Measurements from ENCODE around the gene SHTN1. TPM values are rescaled to one million over a fixed set of nuclear protein-coding genes. Genes with fewer than 3 reads are reported as not detected.

SHTN1 gene
- total and polyA plus RNA-seq, 2 donors (not counting 1 experiment from before 2014, with no cell fraction given): 0.06 to 0.34 TPM

DNA sequence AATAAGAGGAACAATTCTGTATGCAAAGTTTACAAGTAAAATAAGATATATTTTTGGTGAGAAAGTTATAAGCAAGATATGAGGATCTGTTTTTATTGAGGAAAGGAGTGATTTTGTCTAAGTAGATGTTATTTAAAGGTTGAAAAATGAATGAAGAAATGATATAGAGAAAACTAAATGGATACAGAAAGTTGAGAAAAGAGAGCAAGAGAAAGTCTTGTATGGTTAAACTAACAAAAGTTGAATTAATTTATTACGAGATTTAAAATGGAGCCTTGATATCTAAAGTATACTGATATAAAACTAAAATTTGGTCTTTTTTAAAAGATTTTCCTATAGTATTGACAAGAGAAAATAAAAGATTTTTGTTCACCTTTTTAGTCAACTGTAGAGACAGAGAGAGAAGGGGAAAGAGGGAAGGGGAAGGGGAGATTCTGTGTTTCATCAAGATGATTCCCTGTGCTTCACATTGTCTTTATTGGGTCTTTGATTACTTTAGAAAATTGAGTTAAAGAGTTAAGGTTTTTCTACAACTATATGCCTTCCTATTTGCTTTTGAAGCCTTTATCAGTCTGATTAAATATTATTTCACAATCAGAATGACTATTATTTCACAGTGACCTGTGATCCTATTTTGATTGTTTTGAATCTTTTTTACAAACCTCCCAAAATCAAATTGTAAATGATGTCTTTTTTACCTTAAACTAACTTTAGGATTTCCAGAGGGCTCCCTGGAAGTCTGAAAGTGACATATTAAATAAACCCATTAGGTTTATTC lies 10.7 kb downstream of the SHTN1 start:
- no peak overlapping the region for H3K27ac Mint-ChIP-seq
- H3K9me3 Mint-ChIP-seq (ENCODE audit: insufficient read depth): no peaks in the 10 kb centered on the region
- Histone ChIP-seq H3K36me3 (replicated peaks in 1 of 2; ENCODE audit: control extremely low read depth in 1 of 2, control insufficient read depth in 1 of 2, extremely low read depth in 1 of 2, insufficient read depth in 2 of 2, low read length in 1 of 2) (no peaks in the 10 kb centered on the region), H3K27ac (ENCODE audit: low read length in 2 of 2) (no peak overlapping the region), H3K4me2 (replicated peaks; ENCODE audit: low read depth, low read length, poor library complexity, severe bottlenecking) (no peak overlapping the region), H3K9ac (ENCODE audit: low read length) (no peak overlapping the region), H2AFZ (ENCODE audit: insufficient read depth, low read depth, low read length, poor library complexity, severe bottlenecking) (no peak overlapping the region), H4K20me1 (ENCODE audit: control insufficient read depth, insufficient read depth, low read length, poor library complexity, severe bottlenecking) (no peaks in the 10 kb centered on the region), H3K79me2 (ENCODE audit: control insufficient read depth, insufficient read depth, low read length) (no peaks in the 10 kb centered on the region), H3K4me3 (ENCODE audit: control extremely low read depth in 1 of 5, extremely low read depth in 1 of 5, insufficient read depth in 1 of 5, low read depth in 2 of 5, low read length in 4 of 5) (no peak overlapping the region), H3K9me3 (ENCODE audit: control extremely low read depth in 1 of 3, control insufficient read depth in 2 of 3, insufficient read depth in 1 of 3, low read length in 2 of 3) (no peaks in the 10 kb centered on the region), H3K27me3 (replicated peaks in 1 of 4; ENCODE audit: control extremely low read depth in 1 of 4, control insufficient read depth in 3 of 4, insufficient read depth in 4 of 4, low read length in 3 of 4) (no peaks in the 10 kb centered on the region), H3K4me1 (ENCODE audit: control insufficient read depth in 2 of 2, insufficient read depth in 2 of 2, low read length in 2 of 2) (no peaks in the 10 kb centered on the region)
- CTCF ChIA-PET: no interaction called here
- ATAC-seq (ENCODE audit: low read depth) (no peak), DNase-seq (no peak)
- POLR2A ChIA-PET: no interaction called here
- H3K4me3 Mint-ChIP-seq: no peak overlapping the region
- intact Hi-C loops (cut with micrococcal nuclease): no loop called here
- TF ChIP-seq, protein P1, sequence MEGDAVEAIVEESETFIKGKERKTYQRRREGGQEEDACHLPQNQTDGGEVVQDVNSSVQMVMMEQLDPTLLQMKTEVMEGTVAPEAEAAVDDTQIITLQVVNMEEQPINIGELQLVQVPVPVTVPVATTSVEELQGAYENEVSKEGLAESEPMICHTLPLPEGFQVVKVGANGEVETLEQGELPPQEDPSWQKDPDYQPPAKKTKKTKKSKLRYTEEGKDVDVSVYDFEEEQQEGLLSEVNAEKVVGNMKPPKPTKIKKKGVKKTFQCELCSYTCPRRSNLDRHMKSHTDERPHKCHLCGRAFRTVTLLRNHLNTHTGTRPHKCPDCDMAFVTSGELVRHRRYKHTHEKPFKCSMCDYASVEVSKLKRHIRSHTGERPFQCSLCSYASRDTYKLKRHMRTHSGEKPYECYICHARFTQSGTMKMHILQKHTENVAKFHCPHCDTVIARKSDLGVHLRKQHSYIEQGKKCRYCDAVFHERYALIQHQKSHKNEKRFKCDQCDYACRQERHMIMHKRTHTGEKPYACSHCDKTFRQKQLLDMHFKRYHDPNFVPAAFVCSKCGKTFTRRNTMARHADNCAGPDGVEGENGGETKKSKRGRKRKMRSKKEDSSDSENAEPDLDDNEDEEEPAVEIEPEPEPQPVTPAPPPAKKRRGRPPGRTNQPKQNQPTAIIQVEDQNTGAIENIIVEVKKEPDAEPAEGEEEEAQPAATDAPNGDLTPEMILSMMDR (IDR thresholded peaks at IDR 0.05): no peak
- WGBS (ENCODE audit: insufficient coverage): no CpG with 5 or more reads among the region's 1 CpG
- H3K4me1 Mint-ChIP-seq: no peaks in the 10 kb centered on the region
- peaks cover 9% of the 10 kb centered on the region for H3K27me3 Mint-ChIP-seq

DNA sequence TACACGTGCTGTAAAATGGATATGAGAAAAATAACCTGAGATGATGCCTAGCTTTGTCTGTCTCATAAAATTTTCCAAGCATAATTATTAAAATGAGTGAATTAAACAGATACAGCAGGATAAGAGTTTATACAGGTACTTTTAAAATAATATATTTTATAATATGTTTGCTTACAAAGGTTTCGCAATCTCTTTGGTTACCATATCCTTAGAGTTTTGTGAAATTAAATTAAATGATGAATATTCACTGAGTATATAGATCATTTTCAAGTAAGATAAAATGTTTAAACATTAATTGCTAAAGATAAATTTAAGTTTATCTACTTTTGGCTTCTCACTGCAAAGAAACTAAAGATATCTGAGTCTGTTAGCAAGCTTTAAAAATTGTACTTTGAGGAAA lies 11.4 kb downstream of the SHTN1 start:
- TF ChIP-seq EZH2 (IDR thresholded peaks at IDR 0.05; ENCODE audit: borderline replicate concordance, insufficient read depth, low read depth, low read length, poor library complexity, severe bottlenecking): no peak
- TF ChIP-seq, protein P1 (IDR thresholded peaks at IDR 0.05): no peak
- H3K27me3 Mint-ChIP-seq: peaks cover 7% of the 10 kb centered on the region
- no peak overlapping the region for H3K4me3 ChIP-seq (ENCODE audit: control extremely low read depth in 1 of 5, extremely low read depth in 1 of 5, insufficient read depth in 1 of 5, low read depth in 2 of 5, low read length in 4 of 5)
- no peak for DNase-seq
- no peaks in the 10 kb centered on the region for H3K4me1 ChIP-seq (ENCODE audit: control insufficient read depth in 2 of 2, insufficient read depth in 2 of 2, low read length in 2 of 2)
- H3K27ac Mint-ChIP-seq: no peak overlapping the region
- H3K9me3 ChIP-seq (ENCODE audit: control extremely low read depth in 1 of 3, control insufficient read depth in 2 of 3, insufficient read depth in 1 of 3, low read length in 2 of 3): no peaks in the 10 kb centered on the region
- ChIA-PET CTCF (no interaction called here), POLR2A (no interaction called here)
- no peak overlapping the region for H3K9ac ChIP-seq (ENCODE audit: low read length)
- H3K36me3 ChIP-seq (replicated peaks in 1 of 2; ENCODE audit: control extremely low read depth in 1 of 2, control insufficient read depth in 1 of 2, extremely low read depth in 1 of 2, insufficient read depth in 2 of 2, low read length in 1 of 2): no peaks in the 10 kb centered on the region
- intact Hi-C loops (cut with micrococcal nuclease): no loop called here
- H3K79me2 ChIP-seq (ENCODE audit: control insufficient read depth, insufficient read depth, low read length): no peaks in the 10 kb centered on the region
- no peak overlapping the region for H3K4me3 Mint-ChIP-seq
- ATAC-seq (ENCODE audit: low read depth): no peak
- H3K27me3 ChIP-seq (replicated peaks in 1 of 4; ENCODE audit: control extremely low read depth in 1 of 4, control insufficient read depth in 3 of 4, insufficient read depth in 4 of 4, low read length in 3 of 4): no peaks in the 10 kb centered on the region
- H3K4me1 Mint-ChIP-seq: no peaks in the 10 kb centered on the region
- no peak overlapping the region for H3K4me2 ChIP-seq (replicated peaks; ENCODE audit: low read depth, low read length, poor library complexity, severe bottlenecking)
- no CpG with 5 or more reads among the region's 2 CpGs for WGBS (ENCODE audit: insufficient coverage)
- no peaks in the 10 kb centered on the region for H4K20me1 ChIP-seq (ENCODE audit: control insufficient read depth, insufficient read depth, low read length, poor library complexity, severe bottlenecking)
- H3K9me3 Mint-ChIP-seq (ENCODE audit: insufficient read depth): no peaks in the 10 kb centered on the region
- H3K27ac ChIP-seq (ENCODE audit: low read length in 2 of 2): no peak overlapping the region
- H2AFZ ChIP-seq (ENCODE audit: insufficient read depth, low read depth, low read length, poor library complexity, severe bottlenecking): no peak overlapping the region

Data from B cell (primary cell).